T-helper 22 cell (primary cell): ENCODE results near the gene TXNDC5.
A peak's percentile ranks its signal among the peaks of the same experiment; 100 is the strongest.

Source experiments
- DNase-seq: peaks from one replicate; pipeline ENCODE4 v3.0.0-alpha.2; 2020; ENCODE audit warnings: low read depth

TXNDC5 gene

DNA sequence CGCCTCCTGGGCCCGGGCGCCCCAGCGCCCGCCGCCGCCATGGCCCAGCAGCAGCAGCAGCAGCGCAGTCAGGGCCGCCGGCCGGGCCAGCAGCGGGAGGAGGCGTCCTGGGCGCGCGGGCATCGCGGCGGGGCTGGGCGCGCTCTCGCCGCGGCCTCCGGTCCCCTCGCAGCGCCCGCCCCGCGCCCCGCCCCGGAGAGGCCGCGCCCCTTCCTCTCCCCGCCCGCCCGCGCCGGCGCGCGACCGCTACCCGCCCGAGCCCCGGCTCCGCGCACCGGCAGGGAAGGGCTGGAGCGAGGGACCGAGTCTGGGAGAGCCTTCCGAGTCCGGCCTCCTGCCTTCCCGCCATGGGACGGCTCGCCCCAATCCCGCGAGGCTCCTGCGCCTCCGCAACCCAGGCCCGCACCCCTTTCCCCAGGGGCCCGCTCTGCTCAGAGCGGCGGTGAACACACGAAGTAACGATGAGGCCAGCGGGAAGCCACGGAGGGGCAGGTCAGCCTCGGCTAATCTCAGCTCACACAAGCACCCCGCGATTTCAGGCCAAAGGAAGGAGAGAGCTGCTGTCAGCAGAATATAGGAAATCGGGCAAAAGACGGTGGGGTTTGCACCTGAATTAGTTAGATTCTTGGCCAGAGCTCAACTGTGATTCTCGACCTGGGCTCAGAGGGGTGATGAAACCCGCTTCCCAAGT, at the start of gene TXNDC5:
TSS of gene TXNDC5 (minus strand) at position 135 of the 691 bp plus-strand sequence. CDS start at position 123, 12 bp downstream.
- peak; percentile 37 for DNase-seq

- no peak for DNase-seq
Measured at GRCh38 chr6:7960141-7960540, 49.6 kb upstream of the TXNDC5 start.

GRCh38 chr6:7959453-7959852, 48.9 kb upstream of the TXNDC5 start:
- DNase-seq, result no peak

DNA sequence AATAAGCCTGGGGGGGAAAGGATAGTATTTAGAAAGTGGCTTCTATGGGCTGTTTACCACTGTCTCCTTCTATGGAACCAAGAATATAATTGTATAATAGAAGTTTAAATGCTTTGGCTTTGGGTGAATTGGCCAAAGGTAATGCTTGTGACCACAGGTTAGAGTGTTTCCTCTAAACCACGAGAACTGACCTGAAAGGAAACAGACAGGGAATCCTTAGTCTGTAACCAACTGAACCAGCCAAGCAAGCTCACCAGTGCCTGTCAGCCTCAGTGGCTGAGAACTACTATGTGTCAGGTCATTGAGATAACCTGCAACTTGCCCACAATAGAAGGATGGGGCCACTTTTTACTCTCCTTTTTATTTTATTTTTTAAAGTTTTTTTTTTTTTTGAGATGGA, 47.9 kb upstream of the TXNDC5 start:
- DNase-seq, result no peak

DNA sequence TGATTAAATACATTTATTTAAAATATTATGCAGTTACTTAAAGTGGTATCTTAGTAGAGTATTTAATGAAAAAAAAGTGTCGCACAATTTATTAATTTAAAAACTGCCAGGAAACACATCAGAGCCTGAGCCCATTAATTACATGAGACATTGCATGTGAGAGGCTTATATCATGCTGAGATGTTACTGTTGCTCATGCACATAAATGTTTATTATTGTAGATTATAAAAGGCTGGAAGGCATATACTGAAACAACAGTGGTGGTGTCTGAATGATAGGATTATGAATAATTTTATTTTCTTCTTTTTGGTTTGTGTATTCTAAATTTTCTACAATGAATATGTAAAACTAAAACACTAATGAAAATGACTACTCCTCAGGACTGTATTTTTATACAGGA, 45.7 kb upstream of the TXNDC5 start:
- DNase-seq, result no peak

GRCh38 chr6:7954477-7955200, 44.1 kb upstream of the TXNDC5 start:
- no peak for DNase-seq

DNA sequence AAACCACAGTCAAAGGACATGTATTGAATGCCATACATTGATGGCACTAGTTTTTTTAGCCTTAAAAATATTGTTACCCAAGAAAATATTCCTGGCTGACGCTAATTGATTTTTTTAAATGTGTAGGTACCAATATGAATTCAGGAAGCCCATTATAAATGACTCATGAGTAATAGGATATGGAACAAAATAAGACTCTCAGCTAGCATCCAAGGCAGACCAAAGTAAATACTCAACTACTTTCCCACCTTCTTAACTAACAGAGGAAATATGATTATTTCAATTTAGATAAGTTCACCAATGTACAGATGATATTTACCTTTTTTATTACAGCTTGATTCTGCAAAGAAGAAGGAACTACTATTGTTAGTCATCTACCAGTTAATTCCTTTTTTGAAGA, 43.2 kb upstream of the TXNDC5 start:
- DNase-seq, result no peak

DNA sequence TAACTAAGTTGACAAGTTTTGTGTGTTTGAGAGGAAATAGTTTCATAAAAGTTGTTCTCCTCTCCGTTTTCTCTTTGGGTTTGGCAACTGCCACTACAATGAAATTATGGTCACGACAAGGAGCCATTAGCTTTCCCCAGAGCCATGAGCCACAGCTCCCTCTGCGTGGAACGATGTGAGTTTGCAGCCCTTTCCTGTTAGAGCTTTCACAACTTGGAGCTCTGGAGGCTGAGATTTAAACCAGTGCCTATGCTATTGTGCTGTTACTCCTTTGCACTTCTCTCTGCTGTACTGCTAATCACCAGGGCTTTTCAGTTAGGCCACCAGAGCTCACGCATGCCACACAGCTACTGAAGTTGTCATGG, 29.3 kb upstream of the TXNDC5 start:
- DNase-seq, result no peak

- no peak for DNase-seq
Measured at GRCh38 chr6:7939184-7939863, 28.7 kb upstream of the TXNDC5 start.

DNA sequence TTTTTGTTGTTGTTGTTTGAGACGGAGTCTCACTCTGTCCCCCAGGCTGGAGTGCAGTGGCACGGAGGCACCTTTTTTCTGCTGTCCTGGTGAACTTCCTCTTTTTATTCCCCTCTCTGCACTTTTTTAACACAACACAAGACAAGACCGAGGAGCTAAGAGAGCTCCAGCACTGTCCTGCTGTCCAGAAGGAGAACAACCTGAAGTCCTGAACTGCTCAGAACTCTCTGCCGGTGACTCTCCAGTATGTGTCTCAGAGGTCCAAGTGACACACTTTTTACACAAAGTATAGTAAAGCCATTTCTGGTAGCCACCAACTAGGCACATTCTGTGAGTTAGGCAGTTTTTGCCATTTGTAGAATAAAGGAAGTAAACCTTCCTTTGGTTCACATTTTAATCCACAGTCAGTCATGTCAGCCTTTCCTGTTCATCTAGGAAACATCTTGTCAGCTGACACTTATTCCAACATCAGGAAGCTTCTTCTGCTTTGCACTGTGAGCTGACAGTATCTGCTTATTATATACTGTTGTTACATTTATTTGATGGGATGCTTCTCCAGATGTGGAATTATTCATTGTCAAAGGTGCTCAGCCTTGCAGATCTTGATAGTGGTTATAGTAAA, 28.1 kb upstream of the TXNDC5 start:
- DNase-seq, result no peak

DNA sequence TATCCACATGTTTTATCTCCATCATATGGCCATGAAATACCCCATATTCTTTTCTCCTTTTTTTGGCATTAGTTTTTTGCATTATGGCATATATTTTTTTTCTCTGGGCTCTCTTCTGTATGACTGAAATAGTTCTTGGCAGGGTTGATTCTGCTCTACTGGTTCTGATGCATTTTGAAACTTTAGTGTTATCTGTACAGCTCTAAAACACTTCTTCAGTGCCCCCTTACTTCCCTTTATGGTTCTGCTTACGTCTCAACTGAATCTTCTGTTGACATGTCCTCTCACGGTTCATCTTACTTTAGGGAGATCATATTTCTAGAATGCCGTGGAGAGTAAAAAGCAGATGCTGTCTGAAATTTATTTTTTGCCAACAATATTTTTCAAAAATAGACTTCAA, 23.2 kb upstream of the TXNDC5 start:
- DNase-seq, result no peak

GRCh38 chr6:7932625-7933024, 22.0 kb upstream of the TXNDC5 start:
- DNase-seq, result no peak

GRCh38 chr6:7924867-7925266, 14.3 kb upstream of the TXNDC5 start:
- no peak for DNase-seq

DNA sequence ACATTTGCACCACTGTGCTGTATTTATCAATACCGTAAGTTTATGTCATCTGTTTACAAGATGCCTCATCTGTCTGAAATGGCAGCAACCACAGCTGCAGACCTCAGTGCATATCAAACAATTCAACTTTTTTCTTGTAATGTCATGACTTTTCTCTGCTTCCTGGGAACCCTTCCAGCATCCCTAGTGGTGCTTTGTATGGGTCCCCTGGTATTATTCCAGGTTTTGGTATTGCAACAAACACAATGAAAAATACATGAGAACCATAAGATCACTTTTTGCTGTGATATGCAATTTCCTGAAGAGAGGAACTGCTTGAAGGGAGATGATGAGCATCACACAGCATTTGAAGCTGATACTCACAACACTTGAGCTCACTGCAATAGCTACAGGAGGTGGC, 12.0 kb upstream of the TXNDC5 start:
- DNase-seq, result no peak

DNA sequence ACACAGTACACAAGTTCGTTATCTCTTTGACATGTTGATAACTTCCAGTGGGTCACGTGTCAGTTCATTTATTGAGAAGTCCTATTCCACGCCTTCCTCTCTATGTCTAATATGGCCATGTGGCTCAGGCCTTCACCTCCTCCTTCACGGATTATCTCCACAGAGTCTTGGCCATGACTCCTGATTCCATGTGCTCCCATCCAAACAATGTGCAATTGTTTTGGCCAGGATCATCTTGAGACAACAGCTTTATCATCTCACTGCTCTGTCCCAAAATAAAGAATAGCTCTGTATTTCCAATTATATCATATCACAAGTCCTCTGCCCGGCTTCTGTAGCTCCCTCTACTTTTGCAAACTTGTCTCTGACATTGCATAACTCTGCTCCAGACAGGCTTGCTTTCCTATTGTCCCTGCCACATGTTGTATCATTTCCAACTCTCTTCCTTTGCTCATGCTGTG, 11.1 kb upstream of the TXNDC5 start:
- DNase-seq, result no peak

- no peak for DNase-seq
Measured at GRCh38 chr6:7921046-7921445, 10.5 kb upstream of the TXNDC5 start.

- DNase-seq, result no peak
Measured at GRCh38 chr6:7920425-7920824, 9.8 kb upstream of the TXNDC5 start.

DNA sequence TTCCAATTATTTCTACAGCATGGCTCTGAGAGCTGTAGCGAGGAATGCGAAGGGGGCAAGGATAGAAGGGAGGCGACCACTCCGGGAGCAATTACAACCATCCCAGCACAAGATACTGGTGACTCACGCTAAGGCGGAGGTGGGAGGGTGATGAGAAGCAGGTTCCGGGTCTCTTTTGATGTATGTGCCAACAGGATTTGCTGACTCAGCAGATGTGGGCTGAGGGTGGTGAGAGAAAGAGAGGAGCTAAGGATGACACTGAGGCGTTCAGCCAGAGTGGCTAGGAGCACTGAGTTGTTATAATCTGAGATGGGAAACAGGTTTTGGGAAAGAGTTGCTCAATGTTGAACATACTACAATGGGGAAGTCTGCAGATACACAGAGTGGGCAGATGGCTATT, 9.3 kb upstream of the TXNDC5 start:
- DNase-seq, result no peak

GRCh38 chr6:7918403-7918802, 7.8 kb upstream of the TXNDC5 start:
- no peak for DNase-seq

DNA sequence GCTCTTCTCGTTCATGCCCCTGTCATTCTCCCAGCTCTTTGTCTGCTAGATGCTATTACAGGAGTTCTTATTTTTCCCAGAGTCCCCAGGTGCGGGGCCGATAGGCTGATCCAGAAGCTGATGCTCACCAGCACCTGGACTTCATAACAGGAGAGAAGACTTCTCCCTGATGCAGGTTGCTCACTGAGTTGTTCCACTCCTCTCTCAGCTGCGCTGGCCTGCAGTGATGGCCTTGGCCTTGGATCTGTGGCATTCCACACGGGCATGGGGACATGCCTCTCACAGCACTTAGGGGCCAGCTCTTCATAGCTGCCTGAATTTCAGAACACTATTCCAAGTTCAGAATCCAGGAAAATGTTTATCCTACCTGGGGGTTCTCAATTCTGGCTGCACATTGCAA, 7.1 kb upstream of the TXNDC5 start:
- no peak for DNase-seq

DNA sequence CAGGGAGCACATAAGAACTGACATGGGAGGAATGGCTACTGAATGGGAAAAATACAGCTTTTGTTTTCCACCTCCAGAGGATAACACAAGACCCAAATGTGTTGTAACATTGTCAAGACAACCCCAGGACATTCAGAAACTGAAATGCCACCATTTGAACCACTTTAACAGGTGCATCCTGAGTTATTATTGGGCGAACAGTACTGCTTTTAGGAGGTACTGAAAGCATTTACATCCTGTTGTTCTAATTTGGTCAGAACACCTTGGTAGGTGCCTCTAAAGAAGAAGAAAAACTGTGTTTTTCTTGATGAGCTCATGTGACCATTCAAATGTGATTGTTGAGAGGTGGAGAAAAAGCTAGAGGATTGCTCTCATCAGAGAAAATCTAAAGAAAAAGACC, 6.4 kb upstream of the TXNDC5 start:
- DNase-seq, result no peak

- no peak for DNase-seq
Measured at GRCh38 chr6:7914991-7915789, 4.6 kb upstream of the TXNDC5 start.
